GM19452 (cell line): Measurements from ENCODE around the gene SLC26A1.

Experiments
- ATAC-seq: cut with Tn5 transposase; IDR thresholded peaks from one replicate; pipeline ENCODE4 v1.9.1; 2021; ENCODE audit not compliant: unreplicated experiment

Gene SLC26A1

GRCh38 chr4:1028574-1029220 is 35.5 kb upstream of the SLC26A1 start:
- ATAC-seq, result no peak

DNA sequence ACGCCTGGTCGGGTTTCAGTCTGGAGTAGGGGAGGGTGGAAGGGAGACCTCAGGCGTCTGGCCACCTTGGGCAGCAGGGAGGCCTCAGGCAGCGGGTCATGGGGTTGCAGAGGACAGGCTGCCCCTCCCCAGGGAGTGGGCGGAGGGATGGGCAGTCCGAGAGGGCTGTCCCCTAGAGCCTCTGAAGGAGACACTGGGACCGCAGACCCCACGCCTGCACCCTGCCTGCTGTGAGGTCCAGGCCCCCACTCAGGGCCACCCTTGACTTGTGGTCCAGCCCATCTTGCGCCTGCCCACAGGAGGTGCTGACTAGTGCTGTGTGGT is 34.7 kb upstream of the SLC26A1 start:
- ATAC-seq, result no peak

DNA sequence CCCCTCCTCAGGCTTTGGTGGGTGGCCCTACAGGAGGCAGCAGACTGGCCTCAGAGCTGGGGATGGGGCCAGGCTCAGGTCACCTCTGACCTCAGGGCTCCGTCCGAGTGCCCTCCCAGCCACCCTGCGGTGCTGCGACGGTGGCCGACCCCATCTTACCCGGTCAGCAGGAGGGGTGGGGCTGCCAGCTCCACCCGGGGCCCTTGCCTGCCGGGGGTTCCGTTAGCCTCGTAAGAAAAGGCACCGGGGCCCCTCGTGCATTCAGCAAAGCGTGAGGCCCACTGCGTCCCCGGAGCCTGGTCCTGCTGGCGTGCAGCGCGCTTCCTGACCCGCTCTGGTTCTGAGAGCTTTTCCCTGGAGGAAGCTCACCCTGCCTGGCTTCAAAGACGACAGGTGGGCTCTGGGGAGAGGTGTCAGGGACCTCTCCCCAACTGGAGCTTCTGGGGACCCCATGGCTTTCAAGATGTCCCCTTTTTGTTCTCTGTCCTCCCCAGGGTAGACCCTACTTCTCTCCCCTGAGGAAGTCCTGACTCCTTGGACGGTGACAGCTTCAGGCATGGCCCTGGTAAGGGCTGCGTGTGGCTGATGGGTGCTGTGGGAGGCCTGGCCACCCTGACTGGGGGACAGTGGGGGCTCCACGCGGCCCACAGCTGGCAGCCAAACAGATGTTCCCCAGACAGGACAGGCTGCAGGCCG is 34.2 kb upstream of the SLC26A1 start:
- ATAC-seq, result no peak

DNA sequence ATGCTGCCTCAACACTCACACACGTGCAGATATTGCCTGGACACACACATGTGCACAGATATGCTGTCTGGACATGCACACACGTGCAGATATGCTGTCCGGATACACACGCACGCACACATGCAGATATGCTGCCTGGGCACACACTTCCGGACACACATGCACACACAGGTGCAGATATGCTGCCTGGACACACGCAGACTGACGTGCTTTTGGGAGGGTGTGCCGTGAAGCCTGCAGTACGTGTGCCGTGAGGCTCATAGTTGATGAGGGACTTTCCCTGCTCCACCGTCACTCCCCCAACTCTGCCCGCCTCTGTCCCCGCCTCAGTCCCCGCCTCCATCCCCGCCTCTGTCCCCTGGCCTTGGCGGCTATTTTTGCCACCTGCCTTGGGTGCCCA is 32.9 kb upstream of the SLC26A1 start:
- ATAC-seq, result peak; percentile 57

DNA sequence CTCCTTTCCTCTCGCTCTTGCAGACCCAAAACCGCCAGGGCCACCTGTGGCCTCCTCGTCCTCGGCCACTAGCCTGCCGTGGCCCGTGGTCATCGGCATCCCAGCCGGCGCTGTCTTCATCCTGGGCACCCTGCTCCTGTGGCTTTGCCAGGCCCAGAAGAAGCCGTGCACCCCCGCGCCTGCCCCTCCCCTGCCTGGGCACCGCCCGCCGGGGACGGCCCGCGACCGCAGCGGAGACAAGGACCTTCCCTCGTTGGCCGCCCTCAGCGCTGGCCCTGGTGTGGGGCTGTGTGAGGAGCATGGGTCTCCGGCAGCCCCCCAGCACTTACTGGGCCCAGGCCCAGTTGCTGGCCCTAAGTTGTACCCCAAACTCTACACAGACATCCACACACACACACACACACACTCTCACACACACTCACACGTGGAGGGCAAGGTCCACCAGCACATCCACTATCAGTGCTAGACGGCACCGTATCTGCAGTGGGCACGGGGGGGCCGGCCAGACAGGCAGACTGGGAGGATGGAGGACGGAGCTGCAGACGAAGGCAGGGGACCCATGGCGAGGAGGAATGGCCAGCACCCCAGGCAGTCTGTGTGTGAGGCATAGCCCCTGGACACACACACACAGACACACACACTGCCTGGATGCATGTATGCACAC is 31.8 kb upstream of the SLC26A1 start:
- no peak for ATAC-seq

DNA sequence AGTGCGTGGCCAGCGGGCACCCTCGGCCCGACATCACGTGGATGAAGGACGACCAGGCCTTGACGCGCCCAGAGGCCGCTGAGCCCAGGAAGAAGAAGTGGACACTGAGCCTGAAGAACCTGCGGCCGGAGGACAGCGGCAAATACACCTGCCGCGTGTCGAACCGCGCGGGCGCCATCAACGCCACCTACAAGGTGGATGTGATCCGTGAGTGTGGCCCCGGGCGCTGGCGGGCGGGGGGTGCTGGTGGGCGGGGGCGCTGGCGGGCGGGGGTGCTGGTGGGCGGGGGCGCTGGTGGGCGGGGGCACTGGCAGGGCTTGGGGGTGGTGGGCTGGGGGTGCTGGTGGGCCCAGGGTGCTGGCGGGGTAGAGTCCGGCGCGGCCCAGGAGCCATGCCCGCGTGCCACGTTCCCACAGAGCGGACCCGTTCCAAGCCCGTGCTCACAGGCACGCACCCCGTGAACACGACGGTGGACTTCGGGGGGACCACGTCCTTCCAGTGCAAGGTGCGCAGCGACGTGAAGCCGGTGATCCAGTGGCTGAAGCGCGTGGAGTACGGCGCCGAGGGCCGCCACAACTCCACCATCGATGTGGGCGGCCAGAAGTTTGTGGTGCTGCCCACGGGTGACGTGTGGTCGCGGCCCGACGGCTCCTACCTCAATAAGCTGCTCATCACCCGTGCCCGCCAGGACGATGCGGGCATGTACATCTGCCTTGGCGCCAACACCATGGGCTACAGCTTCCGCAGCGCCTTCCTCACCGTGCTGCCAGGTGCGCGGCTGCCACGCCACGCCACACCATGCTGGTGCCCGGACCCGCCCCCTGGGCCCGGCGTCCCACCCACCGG is 30.9 kb upstream of the SLC26A1 start:
- ATAC-seq, result no peak

DNA sequence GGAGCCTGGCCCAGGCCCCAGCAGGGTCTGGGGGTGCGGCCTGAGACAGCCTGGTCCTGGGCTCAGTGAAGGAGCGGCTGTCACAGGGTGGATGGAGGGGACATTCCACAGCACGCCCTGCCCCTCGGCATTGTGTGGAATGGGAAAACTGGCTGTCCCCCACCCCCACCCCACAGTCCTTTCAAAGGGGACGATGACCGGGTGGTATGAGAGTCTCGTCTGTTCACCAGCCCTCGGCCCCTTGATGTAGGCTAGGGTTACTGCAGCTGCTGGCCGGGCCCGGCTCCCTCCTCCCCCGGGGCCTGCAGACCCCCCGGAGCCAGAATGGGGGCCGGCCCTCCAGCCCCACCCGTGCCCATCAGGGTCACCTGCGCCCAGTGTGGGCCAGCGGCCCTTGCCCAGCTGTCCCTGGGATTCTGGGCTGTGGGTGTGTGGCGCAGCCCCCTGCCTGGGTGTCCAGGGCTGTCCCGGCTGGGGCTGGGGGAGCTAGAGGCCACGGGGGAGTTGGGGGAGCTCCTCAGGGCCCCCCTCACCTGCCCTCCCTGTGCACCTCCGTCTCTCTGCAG is 30.0 kb upstream of the SLC26A1 start:
- ATAC-seq, result no peak

DNA sequence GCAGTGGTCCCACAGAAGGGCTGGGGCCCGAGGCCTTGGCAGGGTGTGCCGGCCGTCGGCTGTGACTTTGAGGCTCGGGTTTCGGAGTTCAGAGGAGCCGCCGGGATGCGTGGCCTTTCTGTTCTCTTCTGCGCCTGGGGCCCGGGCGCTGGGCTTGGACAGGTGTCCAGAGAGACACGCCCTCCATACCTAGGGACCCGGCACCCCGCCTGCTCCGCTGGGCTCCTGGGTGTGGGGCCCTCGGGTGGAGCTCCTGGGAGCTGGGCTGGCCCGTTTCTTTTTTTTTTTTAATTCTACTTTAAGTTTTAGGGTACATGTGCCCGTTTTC is 29.5 kb upstream of the SLC26A1 start:
- no peak for ATAC-seq

DNA sequence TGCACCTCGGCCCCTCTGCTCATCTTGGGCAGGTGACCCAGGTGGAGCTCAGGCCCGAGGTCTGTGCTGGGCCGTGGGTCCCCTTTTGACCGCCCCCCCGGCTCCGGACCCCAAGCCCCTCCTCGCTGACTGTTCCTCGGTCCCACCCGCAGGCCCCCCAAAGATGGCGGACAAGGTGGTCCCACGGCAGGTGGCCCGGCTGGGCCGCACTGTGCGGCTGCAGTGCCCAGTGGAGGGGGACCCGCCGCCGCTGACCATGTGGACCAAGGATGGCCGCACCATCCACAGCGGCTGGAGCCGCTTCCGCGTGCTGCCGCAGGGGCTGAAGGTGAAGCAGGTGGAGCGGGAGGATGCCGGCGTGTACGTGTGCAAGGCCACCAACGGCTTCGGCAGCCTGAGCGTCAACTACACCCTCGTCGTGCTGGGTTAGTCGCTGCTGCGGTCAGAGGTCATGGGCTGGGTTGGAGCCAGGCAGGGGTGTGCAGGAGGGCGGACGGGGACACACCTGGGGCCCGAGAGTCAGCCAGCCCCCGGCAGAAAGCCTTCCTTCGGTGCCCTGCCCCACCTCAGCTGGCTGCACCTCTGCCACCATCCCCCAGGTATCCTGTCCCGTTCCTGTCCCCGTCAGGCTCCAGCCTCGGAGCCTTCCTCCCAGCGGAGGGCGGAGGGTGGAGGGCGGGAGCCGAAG is 29.0 kb upstream of the SLC26A1 start:
- no peak for ATAC-seq

DNA sequence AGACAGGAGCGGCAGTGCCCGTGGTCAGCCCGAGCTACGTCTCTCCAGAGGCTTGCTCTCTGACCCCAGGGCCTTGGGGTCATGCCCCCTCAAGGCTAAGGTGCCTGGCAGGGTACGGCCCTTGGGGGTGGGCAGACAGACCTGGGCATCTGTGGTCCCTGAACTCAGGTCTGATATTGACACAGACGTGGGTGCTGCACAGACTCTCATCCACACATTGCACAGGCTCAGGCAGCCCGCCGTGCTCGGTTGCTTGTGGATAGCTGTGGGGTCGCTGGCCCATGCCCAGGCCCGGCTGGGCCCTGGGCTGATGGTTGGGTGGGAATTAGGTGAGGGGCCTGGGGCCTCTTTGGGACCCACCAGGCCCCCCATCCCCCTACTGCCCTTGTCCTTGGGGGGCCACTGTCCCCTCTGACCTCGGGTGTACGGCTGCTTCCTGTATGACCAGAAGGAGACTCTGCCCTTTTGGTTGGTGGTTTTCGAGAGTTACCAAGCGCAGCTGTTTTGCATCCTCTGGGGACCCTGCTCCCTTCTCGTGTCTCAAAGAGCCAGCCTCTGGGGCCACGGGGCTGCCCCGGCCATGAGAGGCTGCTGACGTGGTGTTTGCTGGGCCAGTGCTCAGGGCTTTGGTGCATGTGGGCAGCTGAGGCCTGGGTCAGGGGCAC is 28.3 kb upstream of the SLC26A1 start:
- peak; percentile 88 for ATAC-seq

GRCh38 chr4:1019729-1020470 is 26.7 kb upstream of the SLC26A1 start:
- ATAC-seq, result no peak

GRCh38 chr4:1019320-1019719 is 26.1 kb upstream of the SLC26A1 start:
- no peak for ATAC-seq

- no peak for ATAC-seq
Measured at GRCh38 chr4:1018147-1019020, 25.2 kb upstream of the SLC26A1 start.

- ATAC-seq, result no peak
Measured at GRCh38 chr4:1017706-1018105, 24.5 kb upstream of the SLC26A1 start.

DNA sequence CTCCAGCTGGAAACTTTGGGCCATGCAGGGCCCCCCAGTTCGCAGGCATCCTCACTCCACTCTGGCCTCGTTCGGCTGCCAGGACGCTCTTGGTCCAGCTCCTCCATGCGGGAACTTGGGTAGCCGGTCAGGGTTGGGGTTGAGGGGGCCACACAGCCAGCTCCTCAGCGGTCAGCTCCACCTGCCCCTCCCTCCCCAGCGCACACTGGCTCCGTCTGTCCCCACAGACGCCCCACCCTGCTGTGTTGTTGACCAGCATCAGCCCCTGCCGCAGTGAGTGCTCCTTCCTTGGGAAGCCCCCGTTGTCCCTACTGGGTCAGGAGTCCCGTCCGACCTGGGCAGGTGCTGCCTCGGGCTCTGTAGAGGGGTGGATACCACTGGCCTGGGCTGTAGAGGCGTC is 24.0 kb upstream of the SLC26A1 start:
- no peak for ATAC-seq

DNA sequence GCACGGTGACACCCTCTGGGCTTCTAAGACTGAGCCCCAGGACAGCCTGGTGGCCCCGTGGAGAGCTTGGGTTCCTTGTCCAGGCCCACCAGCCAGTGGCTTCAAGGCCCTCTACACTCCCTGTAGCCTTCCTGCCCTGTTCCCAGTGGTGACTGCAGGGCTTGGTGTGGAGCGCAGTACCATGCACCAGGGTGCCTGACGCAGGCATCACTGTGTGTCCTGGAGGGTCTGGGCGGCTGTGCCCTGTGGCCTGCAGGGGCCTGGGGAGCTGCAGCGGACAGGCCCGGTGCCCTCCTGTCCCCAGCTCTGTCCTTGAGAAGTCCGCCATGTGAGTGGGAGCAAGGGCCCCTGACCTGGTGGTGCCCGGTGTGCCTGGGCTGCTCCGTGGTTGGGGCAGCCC is 22.5 kb upstream of the SLC26A1 start:
- no peak for ATAC-seq

- ATAC-seq, result no peak
Measured at GRCh38 chr4:1015179-1015578, 22.0 kb upstream of the SLC26A1 start.

GRCh38 chr4:1014291-1015167 is 21.3 kb upstream of the SLC26A1 start:
- ATAC-seq, result no peak
